Mucosa of stomach (tissue), 1 donor: ENCODE measurements around the gene SPRYD3.
"Not testable (repeated sequence)": the region's sequence is repeated elsewhere in the genome, so short reads cannot be mapped to it uniquely, and the experiment has no call there.

ENCODE experiments used
- H3K27me3 ChIP-seq: one replicate; pipeline ENCODE4 v1.7.0; 2013; ENCODE audit warnings: mild to moderate bottlenecking, low read length; ENCODE audit not compliant: control insufficient read depth, insufficient read depth
- H3K36me3 ChIP-seq: one replicate; pipeline ENCODE4 v1.7.0; 2013; ENCODE audit warnings: low read length; ENCODE audit not compliant: control insufficient read depth, insufficient read depth
- H3K4me1 ChIP-seq: one replicate; pipeline ENCODE4 v1.7.0; 2013; ENCODE audit warnings: mild to moderate bottlenecking, low read length; ENCODE audit not compliant: control insufficient read depth, insufficient read depth
- H3K4me3 ChIP-seq: one replicate; pipeline ENCODE4 v1.7.0; 2013; ENCODE audit warnings: low read length
- H3K9ac ChIP-seq: one replicate; pipeline ENCODE4 v1.7.0; 2013; ENCODE audit warnings: mild to moderate bottlenecking, low read length, moderate library complexity
- H3K9me3 ChIP-seq: one replicate; pipeline ENCODE4 v1.7.0; 2013; ENCODE audit warnings: mild to moderate bottlenecking, low read length, moderate library complexity; ENCODE audit not compliant: control insufficient read depth
- donor health status: Pancreatic carcinoma.

The SPRYD3 gene

DNA sequence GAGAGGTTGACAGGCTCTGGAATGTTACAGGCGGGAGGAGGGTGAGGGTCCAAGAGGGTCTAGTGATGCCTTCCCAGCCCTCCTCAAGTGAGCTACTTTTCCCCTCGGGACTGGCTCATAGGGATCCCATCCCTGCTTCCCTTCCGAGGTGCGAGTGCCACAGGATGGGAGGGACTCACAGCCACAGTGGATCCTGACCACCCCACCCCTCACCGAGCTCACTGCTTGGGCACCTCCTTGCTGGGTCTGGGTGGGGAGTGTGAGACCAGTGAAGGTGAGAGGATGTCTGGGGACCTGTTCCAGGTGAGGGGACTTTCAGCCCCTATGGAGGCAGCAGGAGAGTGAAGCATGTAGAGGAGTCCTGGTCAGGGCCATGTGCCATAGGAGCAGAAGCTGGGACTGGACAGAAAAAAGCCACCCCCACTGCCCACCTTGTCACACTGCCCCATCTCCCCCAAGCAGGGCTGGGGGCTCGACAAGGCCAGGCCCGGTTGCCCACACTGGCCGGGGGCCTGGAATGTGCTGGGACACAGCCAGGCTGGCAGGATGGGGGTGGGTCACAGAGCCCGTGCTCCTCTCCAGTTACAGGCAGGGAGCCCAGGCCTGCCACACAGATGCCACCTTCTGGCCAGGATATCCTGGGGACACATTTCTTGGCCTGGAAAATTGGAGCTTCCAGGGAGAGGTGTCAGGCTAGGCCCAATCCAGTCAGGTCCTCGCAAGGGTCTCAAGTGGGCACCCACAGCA, 31.0 kb downstream of the SPRYD3 start:
- H3K4me1 ChIP-seq = peaks cover 86% of the 10 kb centered on the region
- H3K36me3 ChIP-seq = no peaks in the 10 kb centered on the region
- no peaks in the 10 kb centered on the region for H3K27me3 ChIP-seq
- peak overlapping the region; percentile 70 for H3K9ac ChIP-seq
- H3K4me3 ChIP-seq = no peak overlapping the region
- H3K9me3 ChIP-seq = no peaks in the 10 kb centered on the region

DNA sequence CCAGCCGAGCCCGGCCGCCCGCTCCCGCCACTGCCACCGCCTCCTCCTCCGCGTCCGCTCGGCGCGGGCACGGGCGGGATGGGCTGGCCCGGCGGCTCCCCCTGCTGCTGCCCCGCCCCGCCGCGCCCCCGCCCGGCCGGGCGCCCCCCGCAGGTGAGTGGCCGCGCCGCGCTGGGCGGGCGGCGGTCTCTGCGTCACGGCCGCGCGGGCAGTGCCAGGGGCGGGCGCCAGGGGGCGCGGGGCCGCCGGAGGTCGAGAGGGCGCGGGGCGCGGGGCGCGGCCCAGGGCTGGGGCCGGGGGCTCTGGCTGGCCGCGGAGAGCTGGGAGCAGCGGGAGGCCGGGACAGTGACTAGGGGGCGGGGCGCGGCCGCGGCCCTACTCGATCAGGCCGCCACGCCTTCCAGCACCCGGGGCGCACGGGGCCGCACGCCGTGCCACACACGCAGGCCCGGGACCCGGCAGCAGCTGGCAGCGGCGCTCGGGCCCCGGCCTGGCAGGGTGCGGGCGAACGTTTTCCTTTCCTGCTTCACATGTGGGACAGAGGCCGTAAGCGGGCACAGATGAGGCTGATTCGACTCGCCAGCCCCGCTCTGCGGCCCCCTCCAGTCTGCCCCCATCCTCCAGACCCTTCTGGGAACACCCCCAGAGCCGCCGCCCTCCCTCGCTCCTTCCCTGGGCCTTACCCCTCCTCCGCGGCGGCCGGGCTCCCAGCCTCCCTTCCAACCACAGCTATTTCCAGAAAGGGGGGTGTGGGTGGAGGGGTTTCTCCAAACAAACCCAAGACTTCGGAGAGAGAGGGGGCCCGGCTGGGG, 31.8 kb downstream of the SPRYD3 start:
- Histone ChIP-seq H3K9ac (peak overlapping the region; percentile 70), H3K4me3 (no peak overlapping the region), H3K27me3 (no peaks in the 10 kb centered on the region), H3K9me3 (no peaks in the 10 kb centered on the region), H3K36me3 (no peaks in the 10 kb centered on the region), H3K4me1 (peaks cover 79% of the 10 kb centered on the region)

DNA sequence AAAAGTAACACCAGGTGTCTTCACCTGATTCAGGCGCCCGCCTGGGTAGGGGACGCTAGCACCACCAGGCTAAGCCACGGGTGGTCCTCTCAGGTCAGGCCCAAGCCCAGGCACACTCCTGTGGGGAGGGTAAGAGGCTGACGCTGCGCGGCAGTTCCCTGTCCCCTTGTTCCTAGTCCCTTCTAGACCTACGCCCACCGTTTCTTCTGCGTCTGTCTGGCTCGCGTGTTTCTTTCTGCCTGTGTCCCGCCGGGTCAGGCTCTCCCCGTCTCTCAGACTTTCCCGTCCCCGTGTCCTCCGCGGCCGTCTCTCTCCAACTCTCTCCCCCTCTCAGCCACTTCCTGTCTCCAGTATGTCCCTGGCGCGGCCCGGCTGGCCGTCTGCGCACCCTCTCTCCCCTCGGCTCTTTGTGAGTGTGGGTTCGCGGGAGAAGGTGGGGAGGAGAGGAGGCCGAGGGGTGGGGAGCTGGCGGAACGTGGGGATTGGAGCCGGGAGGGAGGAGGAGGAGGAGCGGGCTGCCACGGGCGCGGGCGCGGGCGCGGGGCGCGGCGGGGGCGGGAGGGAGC, 32.5 kb downstream of the SPRYD3 start:
- no peaks in the 10 kb centered on the region for H3K27me3 ChIP-seq
- H3K4me1 ChIP-seq = peaks cover 72% of the 10 kb centered on the region

DNA sequence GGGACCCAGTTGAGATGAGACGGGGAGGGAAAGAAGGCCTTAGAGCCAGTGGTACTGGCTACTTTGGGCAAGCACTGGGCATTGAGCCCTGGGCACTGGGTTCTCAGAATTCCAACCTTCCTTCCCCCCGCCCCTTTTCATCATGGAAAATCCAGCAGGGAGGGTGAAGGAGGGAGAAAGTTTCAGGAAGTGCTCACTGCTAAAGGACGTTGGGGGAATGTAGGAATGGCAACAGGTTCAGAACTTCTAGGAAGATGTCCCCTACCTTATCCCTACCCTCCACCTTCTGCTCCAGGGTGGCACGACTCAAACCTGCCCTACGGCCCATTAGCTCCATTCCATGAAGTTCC, 33.5 kb downstream of the SPRYD3 start:
- no peaks in the 10 kb centered on the region for H3K27me3 ChIP-seq
- H3K9ac ChIP-seq = peak overlapping the region; percentile 94
- no peak overlapping the region for H3K4me3 ChIP-seq
- peaks cover 62% of the 10 kb centered on the region for H3K4me1 ChIP-seq
- no peaks in the 10 kb centered on the region for H3K36me3 ChIP-seq
- H3K9me3 ChIP-seq = no peaks in the 10 kb centered on the region

More for the DNA sequence above, 32.5 kb downstream of the SPRYD3 start:
- Histone ChIP-seq H3K36me3 (no peaks in the 10 kb centered on the region), H3K9me3 (no peaks in the 10 kb centered on the region), H3K4me3 (peak overlapping the region; percentile 99), H3K9ac (peak overlapping the region; percentile 94)

DNA sequence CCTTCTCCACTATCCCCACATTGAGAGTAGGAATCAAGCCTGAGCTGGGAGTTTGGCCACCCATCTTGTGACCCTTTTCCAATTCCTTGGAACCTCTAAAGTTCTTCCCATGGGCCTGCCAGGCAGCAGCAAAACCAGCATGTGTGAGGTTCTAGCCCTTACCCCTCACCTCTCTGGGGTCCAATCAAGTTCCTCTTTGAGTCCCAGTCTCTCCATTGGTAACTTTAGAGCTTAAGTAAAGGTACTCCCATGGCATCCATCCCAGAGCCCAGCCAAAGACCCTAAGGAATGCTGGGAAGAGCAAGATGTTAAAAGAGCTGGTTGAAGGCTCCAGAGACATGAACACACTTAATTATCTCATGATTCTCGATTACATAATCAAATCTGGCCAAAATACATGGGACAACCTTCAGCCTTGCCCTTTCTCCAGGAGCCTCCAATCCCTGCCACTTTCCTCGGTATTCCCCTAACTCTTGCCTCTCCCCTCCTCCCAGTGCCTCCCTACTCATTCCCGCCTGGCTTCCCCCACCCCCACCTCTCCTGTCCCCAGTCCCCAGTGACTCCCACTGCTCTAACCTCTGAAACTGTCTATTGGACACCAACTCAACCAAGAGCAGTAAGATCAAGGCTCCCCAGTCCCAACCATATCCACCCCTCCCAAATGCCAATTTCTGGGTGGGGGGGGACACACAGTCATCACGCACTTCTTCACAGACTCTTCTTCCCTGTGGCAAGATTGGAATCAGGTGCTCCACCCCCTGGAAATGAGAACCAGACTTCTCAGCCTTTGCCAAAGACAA, 34.1 kb downstream of the SPRYD3 start:
- Histone ChIP-seq H3K9ac (peak overlapping the region; percentile 94), H3K27me3 (no peaks in the 10 kb centered on the region), H3K4me1 (peaks cover 56% of the 10 kb centered on the region), H3K4me3 (no peak overlapping the region), H3K36me3 (no peaks in the 10 kb centered on the region), H3K9me3 (no peaks in the 10 kb centered on the region)

DNA sequence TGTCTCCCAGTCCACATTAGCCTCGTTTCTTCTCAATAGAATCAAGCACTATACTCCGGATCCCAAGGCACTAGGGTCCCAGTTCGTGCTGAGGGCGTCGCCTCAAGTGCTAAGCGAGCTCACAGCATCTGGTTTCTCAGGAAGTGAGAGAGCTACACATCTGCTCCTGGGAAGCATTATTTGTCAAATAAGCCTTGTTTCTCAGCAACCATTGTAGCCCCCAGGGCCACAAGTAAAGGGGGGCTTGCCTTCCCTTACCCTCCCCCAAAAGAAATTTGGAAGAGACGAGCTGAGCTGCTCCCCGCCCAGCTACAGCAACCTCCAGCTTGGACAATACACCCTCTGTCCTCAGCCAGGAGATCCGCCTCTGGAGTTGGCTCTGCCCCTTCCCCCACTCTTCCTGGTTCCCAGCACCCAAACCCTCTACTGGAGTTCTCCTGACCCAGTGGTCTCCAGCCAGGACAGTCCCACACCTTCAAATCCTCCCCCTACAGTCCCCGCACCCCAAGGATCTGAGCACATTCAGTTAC, 35.1 kb downstream of the SPRYD3 start:
- Histone ChIP-seq H3K4me3 (no peak overlapping the region), H3K9ac (no peak overlapping the region)

DNA sequence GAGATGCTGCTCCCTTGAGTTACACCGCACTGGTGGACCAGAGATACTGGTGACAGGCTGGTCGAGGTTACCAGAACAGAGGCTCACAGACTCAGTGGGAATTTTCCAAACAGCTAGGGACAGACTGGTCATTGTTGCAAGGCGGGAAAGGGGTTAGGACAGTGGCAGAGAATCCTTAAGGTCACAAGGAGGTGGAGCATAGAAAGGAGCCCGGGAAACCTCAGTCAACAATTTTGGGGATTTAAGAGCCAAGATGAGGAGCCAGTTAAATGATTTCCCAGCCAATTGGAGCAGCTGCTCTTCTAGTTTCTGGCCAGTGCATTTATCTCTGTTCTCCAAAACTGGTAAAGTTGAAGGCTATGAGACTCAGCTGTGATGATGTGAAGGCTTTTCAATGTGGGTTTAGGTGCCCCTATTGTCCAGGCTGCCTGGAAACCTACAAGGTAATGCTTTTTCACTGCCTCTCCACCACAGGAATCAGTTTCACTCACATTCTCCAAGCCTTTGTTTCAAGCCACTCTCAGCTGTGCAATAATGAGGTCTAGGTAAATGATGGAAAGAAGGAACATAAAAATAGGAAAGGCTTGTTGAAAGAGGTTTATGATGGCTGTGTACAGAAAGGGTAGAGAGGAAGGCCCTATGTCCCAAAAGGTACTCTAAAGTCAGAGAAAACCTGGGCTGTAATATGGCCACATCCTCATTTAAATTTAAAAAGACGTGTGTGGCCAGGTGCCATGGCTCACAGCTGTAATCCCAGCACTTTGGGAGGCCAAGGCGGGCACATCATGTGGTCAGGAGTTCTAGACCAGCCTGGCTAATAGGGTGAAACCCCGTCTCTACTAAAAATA, 36.4 kb downstream of the SPRYD3 start:
- Histone ChIP-seq H3K4me1 (peaks cover 33% of the 10 kb centered on the region), H3K9ac (no peak overlapping the region), H3K9me3 (no peaks in the 10 kb centered on the region), H3K36me3 (peaks cover 6% of the 10 kb centered on the region), H3K27me3 (no peaks in the 10 kb centered on the region), H3K4me3 (no peak overlapping the region)

More for the DNA sequence above, 35.1 kb downstream of the SPRYD3 start:
- Histone ChIP-seq H3K9me3 (no peaks in the 10 kb centered on the region), H3K27me3 (no peaks in the 10 kb centered on the region), H3K4me1 (peaks cover 46% of the 10 kb centered on the region), H3K36me3 (no peaks in the 10 kb centered on the region)

DNA sequence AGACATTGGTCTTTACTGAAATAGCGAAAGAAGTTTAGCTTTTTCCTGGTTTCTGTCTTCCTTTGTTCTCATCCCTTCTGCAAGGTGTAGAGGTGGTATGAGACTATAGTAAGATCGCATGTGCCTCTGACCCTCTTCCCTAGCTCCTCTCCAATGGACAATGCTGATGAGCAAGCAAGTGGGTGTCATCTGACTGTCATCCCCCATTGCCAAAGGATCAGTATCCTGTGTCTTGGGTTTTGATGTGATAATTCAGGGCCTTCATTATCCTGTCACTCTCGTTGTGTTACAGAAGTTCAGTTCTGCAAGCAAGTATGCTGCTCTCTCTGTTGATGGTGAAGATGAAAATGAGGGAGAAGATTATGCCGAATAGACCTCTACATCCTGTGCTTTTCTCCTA, 39.3 kb downstream of the SPRYD3 start:
- Histone ChIP-seq H3K4me1 (peaks cover 12% of the 10 kb centered on the region), H3K9ac (no peak overlapping the region), H3K36me3 (peaks cover 12% of the 10 kb centered on the region), H3K4me3 (no peak overlapping the region), H3K9me3 (no peaks in the 10 kb centered on the region), H3K27me3 (no peaks in the 10 kb centered on the region)

DNA sequence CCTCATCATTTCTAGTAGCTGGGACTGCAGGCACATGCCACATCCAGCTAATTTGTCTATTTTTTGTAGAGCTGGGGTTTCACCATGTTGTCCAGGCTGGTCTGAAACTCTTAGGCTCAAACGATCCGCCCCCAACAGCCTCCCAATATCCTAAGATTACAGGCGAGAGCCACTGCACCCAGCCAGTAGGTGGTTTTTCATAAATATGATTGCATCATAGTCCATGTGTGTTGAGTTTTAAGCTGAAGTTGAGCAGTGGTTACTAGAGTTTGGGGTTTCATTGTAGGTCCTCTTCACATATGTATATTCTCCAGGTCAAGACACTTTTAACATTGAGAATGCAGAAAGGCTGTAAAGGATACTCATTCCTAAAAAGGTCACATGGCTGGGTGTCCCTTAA, 42.4 kb downstream of the SPRYD3 start:
- Histone ChIP-seq H3K9me3 (no peaks in the 10 kb centered on the region), H3K27me3 (no peaks in the 10 kb centered on the region), H3K9ac (no peak overlapping the region), H3K4me3 (no peak overlapping the region), H3K4me1 (no peaks in the 10 kb centered on the region), H3K36me3 (peaks cover 12% of the 10 kb centered on the region)

DNA sequence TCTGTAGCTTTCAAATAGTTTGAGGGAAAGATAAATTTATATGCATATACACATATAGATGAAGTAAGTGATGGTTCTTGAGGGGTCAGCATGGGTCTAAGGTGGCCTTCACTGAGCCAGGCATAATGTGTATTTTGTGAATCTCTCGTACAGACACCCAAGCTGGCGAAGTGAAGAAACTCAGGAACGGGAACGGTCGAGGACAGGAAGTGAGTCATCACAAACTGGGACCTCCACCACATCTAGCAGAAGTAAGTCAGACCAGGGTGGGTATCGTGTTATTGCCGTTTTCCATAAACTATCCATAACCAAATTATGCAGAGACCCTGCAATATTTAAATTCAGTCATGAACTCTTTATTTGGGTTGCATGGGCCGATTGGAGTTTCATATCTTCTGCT, 44.7 kb downstream of the SPRYD3 start:
- Histone ChIP-seq H3K27me3 (no peaks in the 10 kb centered on the region), H3K9me3 (no peaks in the 10 kb centered on the region), H3K9ac (no peak overlapping the region), H3K36me3 (peaks cover 18% of the 10 kb centered on the region), H3K4me3 (no peak overlapping the region), H3K4me1 (no peaks in the 10 kb centered on the region)

DNA sequence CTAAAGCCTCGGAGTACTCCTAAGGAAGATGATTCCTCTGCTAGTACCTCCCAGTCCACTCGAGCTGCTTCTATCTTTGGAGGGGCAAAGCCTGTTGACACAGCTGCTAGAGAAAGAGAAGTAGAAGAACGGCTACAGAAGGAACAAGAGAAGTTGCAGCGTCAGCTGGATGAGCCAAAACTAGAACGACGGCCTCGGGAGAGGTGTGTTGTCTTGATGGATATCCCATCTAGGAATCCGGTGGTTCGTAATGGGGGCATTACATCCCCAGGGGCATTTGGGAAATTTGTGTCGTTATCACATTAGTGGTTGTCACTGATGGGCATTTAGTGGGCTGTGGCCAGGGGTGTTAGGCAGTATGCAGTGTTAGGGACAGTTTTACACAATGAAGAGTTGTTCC, 45.4 kb downstream of the SPRYD3 start:
- not testable (repeated sequence) for H3K27me3 ChIP-seq, H3K4me1 ChIP-seq, H3K9me3 ChIP-seq, H3K9ac ChIP-seq, H3K4me3 ChIP-seq
- H3K36me3 ChIP-seq = peaks cover 18% of the 10 kb centered on the region
